ENCODE measurements around the gene EXOC3L4. TPM values are rescaled to one million over a fixed set of nuclear protein-coding genes. Genes with fewer than 3 reads are reported as not detected.

The EXOC3L4 gene
- total RNA-seq, 1 experiment from 2014 or later = 10.9 TPM

DNA sequence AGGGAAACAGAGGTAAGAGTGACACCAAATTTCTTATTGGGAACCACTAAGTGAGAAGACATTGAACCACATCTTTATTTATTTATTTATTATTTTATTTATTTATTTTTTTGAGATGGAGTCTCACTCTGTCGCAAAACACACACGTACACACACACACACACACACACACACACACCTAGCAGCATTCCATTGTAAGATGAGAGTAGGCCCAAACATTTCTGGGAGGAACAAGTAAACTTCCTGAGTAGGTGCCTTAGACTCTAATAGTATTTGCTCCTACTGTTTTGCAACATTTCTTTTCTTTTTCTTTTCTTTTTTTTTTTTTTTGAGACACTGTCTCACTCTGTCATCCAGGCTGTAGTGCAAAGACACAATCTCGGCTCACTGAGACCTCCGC is 30.1 kb upstream of the EXOC3L4 start:
- no peaks in the 10 kb centered on the region for H3K9me3 Mint-ChIP-seq (ENCODE audit: low read depth, unreplicated experiment)
- DNase-seq = no peak
- CTCF ChIA-PET = no interaction called here
- H3K27me3 Mint-ChIP-seq (ENCODE audit: unreplicated experiment) = no peaks in the 10 kb centered on the region
- no peak overlapping the region for H3K27ac Mint-ChIP-seq (ENCODE audit: unreplicated experiment)
- intact Hi-C loops (cut with micrococcal nuclease; ENCODE audit: unreplicated experiment) = no loop called here
- TF ChIP-seq, protein P1, sequence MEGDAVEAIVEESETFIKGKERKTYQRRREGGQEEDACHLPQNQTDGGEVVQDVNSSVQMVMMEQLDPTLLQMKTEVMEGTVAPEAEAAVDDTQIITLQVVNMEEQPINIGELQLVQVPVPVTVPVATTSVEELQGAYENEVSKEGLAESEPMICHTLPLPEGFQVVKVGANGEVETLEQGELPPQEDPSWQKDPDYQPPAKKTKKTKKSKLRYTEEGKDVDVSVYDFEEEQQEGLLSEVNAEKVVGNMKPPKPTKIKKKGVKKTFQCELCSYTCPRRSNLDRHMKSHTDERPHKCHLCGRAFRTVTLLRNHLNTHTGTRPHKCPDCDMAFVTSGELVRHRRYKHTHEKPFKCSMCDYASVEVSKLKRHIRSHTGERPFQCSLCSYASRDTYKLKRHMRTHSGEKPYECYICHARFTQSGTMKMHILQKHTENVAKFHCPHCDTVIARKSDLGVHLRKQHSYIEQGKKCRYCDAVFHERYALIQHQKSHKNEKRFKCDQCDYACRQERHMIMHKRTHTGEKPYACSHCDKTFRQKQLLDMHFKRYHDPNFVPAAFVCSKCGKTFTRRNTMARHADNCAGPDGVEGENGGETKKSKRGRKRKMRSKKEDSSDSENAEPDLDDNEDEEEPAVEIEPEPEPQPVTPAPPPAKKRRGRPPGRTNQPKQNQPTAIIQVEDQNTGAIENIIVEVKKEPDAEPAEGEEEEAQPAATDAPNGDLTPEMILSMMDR (IDR thresholded peaks at IDR 0.05; ENCODE audit: unreplicated experiment) = no peak
- peaks cover 55% of the 10 kb centered on the region for H3K36me3 Mint-ChIP-seq (ENCODE audit: insufficient read depth, unreplicated experiment)
- no TSS peak for BruUV-seq (replicated peaks)
- H3K4me1 Mint-ChIP-seq (ENCODE audit: low read depth, unreplicated experiment) = peaks cover 40% of the 10 kb centered on the region
- no peak overlapping the region for H3K4me3 Mint-ChIP-seq (ENCODE audit: low read depth, unreplicated experiment)

DNA sequence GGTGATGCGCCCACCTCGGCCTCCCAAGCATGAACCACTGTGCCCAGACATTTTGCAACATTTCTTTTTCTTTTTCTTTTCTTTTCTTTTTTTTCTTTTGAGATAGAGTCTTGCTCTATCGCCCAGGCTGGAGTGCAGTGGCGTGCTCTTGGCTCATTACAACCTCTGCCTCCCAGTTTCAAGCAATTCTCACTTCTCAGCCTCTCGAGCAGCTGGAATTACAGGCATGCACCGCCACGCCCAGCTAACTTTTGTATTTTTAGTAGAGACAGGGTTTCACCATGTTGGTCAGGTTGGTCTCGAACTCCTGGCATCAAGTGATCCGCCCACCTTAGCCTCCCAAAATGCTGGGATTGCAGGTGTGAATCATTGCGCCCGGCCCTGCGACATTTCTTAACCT is 29.5 kb upstream of the EXOC3L4 start:
- CTCF ChIA-PET = no interaction called here
- Mint-ChIP-seq H3K36me3 (ENCODE audit: insufficient read depth, unreplicated experiment) (peaks cover 54% of the 10 kb centered on the region), H3K27me3 (ENCODE audit: unreplicated experiment) (no peaks in the 10 kb centered on the region), H3K9me3 (ENCODE audit: low read depth, unreplicated experiment) (no peaks in the 10 kb centered on the region), H3K4me1 (ENCODE audit: low read depth, unreplicated experiment) (peaks cover 37% of the 10 kb centered on the region), H3K27ac (ENCODE audit: unreplicated experiment) (peak overlapping the region; percentile 33), H3K4me3 (ENCODE audit: low read depth, unreplicated experiment) (no peak overlapping the region)
- no TSS peak for BruUV-seq (replicated peaks)
- TF ChIP-seq, protein P1 (IDR thresholded peaks at IDR 0.05; ENCODE audit: unreplicated experiment) = no peak
- DNase-seq = no peak
- intact Hi-C loops (cut with micrococcal nuclease; ENCODE audit: unreplicated experiment) = no loop called here

GRCh38 chr14:103065861-103066260 is 28.7 kb upstream of the EXOC3L4 start:
- TF ChIP-seq, protein P1 (IDR thresholded peaks at IDR 0.05; ENCODE audit: unreplicated experiment) = no peak
- Mint-ChIP-seq H3K4me3 (ENCODE audit: low read depth, unreplicated experiment) (no peak overlapping the region), H3K9me3 (ENCODE audit: low read depth, unreplicated experiment) (no peaks in the 10 kb centered on the region), H3K27ac (ENCODE audit: unreplicated experiment) (no peak overlapping the region), H3K4me1 (ENCODE audit: low read depth, unreplicated experiment) (peaks cover 36% of the 10 kb centered on the region), H3K36me3 (ENCODE audit: insufficient read depth, unreplicated experiment) (peaks cover 59% of the 10 kb centered on the region), H3K27me3 (ENCODE audit: unreplicated experiment) (no peaks in the 10 kb centered on the region)
- BruUV-seq (replicated peaks) = no TSS peak
- CTCF ChIA-PET = interaction anchor here (0.7 kb wide), 2 partner anchors 9 to 52 kb away, joined by 3 read pairs; no protein-coding TSS in a partner anchor
- no peak for DNase-seq
- intact Hi-C loops (cut with micrococcal nuclease; ENCODE audit: unreplicated experiment) = no loop called here

DNA sequence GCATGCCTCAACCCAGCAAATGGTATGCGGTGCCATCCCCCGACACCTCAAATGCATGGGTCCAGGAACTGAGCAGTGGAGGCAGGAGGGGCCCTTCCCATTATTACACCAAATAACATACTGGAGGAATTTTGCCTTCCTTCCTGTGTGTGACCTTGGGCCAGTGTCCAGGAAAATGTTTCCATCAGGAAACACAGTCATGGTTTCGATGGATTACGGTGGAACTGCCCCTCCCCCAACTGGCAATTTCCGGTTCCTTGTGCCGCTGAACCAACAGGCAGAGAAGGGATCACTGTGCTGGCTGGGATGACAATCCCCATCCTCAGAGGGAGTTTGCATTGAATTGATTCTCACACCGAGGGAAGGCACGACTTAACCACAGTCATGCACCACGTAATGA is 28.1 kb upstream of the EXOC3L4 start:
- Mint-ChIP-seq H3K36me3 (ENCODE audit: insufficient read depth, unreplicated experiment) (peaks cover 64% of the 10 kb centered on the region), H3K27ac (ENCODE audit: unreplicated experiment) (no peak overlapping the region), H3K27me3 (ENCODE audit: unreplicated experiment) (no peaks in the 10 kb centered on the region), H3K4me3 (ENCODE audit: low read depth, unreplicated experiment) (no peak overlapping the region), H3K4me1 (ENCODE audit: low read depth, unreplicated experiment) (peaks cover 39% of the 10 kb centered on the region), H3K9me3 (ENCODE audit: low read depth, unreplicated experiment) (no peaks in the 10 kb centered on the region)
- CTCF ChIA-PET = interaction anchor here (0.7 kb wide), 1 partner anchor 8 kb away, joined by 3 read pairs; no protein-coding TSS in a partner anchor
- TF ChIP-seq, protein P1 (IDR thresholded peaks at IDR 0.05; ENCODE audit: unreplicated experiment) = no peak
- intact Hi-C loops (cut with micrococcal nuclease; ENCODE audit: unreplicated experiment) = no loop called here
- BruUV-seq (replicated peaks) = no TSS peak
- DNase-seq = no peak
